Aorta (tissue), 5 donors: ENCODE data around the gene CLMN. TPM values are rescaled to one million over a fixed set of nuclear protein-coding genes. Genes with fewer than 3 reads are reported as not detected.

Experiments
- ATAC-seq: fragments of 200-7000 bp; cut with Tn5 transposase; one replicate; pipeline ENCODE4 v1.9.1; 2022; ENCODE audit warnings: moderate library complexity; ENCODE audit not compliant: low FRiP score
- DNase-seq, 2 donors: peaks; one replicate each; pipeline ENCODE4 v3.0.0-alpha.2; 2020
- H3K27ac ChIP-seq, 2 donors: one replicate each; pipeline ENCODE4 v1.5.1; 2013; ENCODE audit warnings: low read length in 2 of 2, mild to moderate bottlenecking in 2 of 2, moderate library complexity in 2 of 2, control low read depth in 1 of 2, inconsistent platforms in 1 of 2, low read depth in 1 of 2
- H3K27me3 ChIP-seq, 2 donors: one replicate each; pipeline ENCODE4 v1.6.1; 2013; ENCODE audit warnings: control low read depth in 1 of 2, low read length in 1 of 2, mild to moderate bottlenecking in 1 of 2, moderate library complexity in 1 of 2; ENCODE audit not compliant: insufficient read depth in 2 of 2, control insufficient read depth in 1 of 2
- H3K36me3 ChIP-seq, 2 donors: one replicate each; pipeline ENCODE4 v1.6.1; 2013; ENCODE audit warnings: control low read depth in 1 of 2, low read length in 1 of 2, mild to moderate bottlenecking in 1 of 2; ENCODE audit not compliant: insufficient read depth in 2 of 2, control insufficient read depth in 1 of 2
- H3K4me1 ChIP-seq, 2 donors: one replicate each; pipeline ENCODE4 v1.6.1; 2013; ENCODE audit warnings: low read length in 2 of 2, control low read depth in 1 of 2, mild to moderate bottlenecking in 1 of 2, moderate library complexity in 1 of 2; ENCODE audit not compliant: insufficient read depth in 2 of 2, control insufficient read depth in 1 of 2
- H3K4me3 ChIP-seq, 2 donors: one replicate each; pipeline ENCODE4 v1.5.1; 2013; ENCODE audit warnings: low read length in 2 of 2, control low read depth in 1 of 2, mild to moderate bottlenecking in 1 of 2
- H3K9me3 ChIP-seq: one replicate; pipeline ENCODE4 v1.6.1; 2013; ENCODE audit warnings: mild to moderate bottlenecking, low read length; ENCODE audit not compliant: control insufficient read depth
- WGBS, 2 donors: extraction: QIAGEN DNeasy Blood & Tissue Kit; methylation state at CpG; one replicate each; pipeline ENCODE4 v1.1.7; 2013; 5-methylcytosine and 5-hydroxymethylcytosine counted together
- intact Hi-C, 2 donors: fragments of 100-400 bp; cut with DNase I; formaldehyde crosslinking; loops; one replicate each; pipeline versions ENCODE4 v1.14.2 to v1.15.0; 2022
- polyA plus RNA-seq, 2 donors: library from polyadenylated mRNA; stranded (reverse); fragments of 200-250 nt; gene quantifications; one replicate each; pipeline ENCODE4 v1.2.3, GENCODE V29; 2013
- total RNA-seq, 2 donors: library from RNA; stranded (reverse); fragmentation: NEBNext Ultra II Directional; extraction: Animal tissue kit (Norgen Biotek cat#: 25700); gene quantifications; one replicate each; pipeline ENCODE4 v1.2.1, GENCODE V29; 2021
- donor health status: healthy with polysubstance abuse.
- donor health status: Bipolar disorder and iron deficiency.
- donor health status: DM: no; HTN: no; CAD: no.
- donor health status: DM: no; HTN: no; CAD: no.
- donor health status: DM: yes; HTN: yes; CAD: no.

Gene CLMN
- total and polyA plus RNA-seq, 4 donors, result 3.9 to 18.3 (median 11.0) TPM

DNA sequence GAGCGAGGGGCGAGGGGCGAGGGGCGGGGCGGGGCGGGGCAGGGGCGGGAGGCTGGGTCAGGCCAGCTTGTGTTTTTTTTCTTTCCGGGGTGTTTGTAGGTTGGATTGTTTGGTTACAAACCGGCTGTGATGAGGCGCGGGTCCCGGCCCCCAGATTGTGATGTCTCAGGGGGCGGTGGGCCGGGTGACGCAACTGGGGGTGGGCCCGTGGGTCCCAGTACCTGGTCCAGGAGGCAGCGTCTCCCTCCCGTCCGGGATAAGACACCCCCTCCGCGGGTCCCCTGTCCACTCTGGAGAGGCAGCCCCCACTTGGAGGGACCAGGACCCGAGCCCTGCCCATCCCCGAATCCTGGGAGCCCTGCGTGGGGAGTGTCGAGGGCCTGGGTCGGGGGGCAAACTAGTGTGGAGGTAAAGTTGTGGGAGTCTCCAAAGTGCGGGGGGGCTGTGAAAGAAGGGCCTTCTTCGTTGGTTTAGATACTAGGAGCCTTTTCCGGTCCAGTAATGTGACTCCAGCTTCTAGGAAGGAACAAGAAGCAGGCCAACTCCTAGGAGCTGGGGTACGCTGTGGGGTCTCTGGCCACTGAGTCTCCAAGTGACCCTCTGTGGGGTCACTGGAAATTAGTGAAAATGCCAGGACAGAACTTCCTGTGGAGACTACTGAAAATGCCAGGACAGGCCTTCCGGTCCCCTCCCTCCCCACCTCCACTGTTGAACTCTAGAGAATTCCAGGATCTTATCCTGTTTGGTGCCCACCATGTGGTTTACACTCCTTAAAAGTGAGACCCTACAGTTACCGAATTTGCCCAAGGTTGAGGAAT is 579 bp upstream of the CLMN start:
- ATAC-seq (peak; percentile 21), DNase-seq (peak in 1 of 2 donors; percentile 63)
- Histone ChIP-seq H3K27ac (no peak overlapping the region), H3K27me3 (no peaks in the 10 kb centered on the region), H3K36me3 (no peaks in the 10 kb centered on the region), H3K4me3 (peak overlapping the region; percentile 30 to 39), H3K4me1 (no peaks in the 10 kb centered on the region), H3K9me3 (no peaks in the 10 kb centered on the region)
- intact Hi-C loops, result no loop called here
- 23 to 28% methylated on average over 27 to 32 of the region's 32 CpGs for WGBS, 2 donors

DNA sequence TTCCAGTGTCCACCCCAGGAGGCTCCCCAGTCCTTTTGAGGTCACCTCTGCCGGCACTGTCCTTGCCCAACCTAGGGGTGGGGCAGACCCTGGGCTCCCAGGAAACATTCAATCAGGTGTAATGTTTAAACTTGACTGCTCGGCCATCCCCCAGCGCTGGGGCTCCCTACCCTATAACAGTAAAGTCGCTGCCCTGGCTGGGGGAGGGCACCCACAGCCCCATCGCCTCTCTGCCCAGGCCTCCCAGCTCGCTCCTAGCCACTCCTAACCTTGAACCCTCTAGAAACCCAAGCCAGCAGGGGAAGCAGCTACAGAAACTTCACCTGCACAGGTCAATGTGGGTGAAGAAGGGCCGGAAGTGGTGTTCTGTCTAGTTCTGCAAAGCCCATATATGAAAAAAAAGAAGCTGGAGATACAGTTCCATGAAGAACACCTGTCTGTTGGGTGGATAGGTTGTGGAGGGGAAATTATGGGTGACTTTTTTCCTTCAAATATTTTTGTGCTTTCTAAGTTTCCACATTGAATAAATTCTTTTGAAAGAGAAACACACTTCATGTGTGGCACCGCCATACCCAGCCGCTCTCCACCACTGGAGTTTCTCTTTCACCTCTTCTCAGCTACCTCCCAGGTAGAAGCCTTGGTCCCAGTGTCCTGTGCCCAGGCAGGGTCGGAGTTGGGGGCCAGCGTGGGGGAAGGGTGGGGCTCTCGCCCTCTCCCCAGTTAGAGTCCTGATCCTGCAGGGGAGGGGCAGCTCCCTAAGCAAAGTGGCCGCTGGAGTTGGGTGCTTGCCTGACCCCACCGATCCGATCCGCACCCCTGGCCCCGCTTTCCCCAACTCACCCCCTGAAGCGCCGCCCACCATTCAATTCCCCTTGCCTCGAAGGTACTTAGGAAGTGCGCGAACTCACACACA is 1.1 kb downstream of the CLMN start:
- H3K4me1 ChIP-seq, result no peaks in the 10 kb centered on the region
- DNase-seq (peak in 1 of 2 donors; percentile 62), ATAC-seq (no peak)
- no peaks in the 10 kb centered on the region for H3K9me3 ChIP-seq
- H3K36me3 ChIP-seq, result no peaks in the 10 kb centered on the region
- 41 to 50% methylated on average over 16 to 22 of the region's 22 CpGs for whole genome bisulfite sequencing, 2 donors
- H3K4me3 ChIP-seq, result peak overlapping the region; percentile 56 to 87
- H3K27ac ChIP-seq, result no peak overlapping the region
- no peaks in the 10 kb centered on the region for H3K27me3 ChIP-seq
- intact Hi-C loops, result loop anchor here in 1 of 2 donors (10.0 kb wide), 1 partner anchor 216 kb away; the partner anchor contains the start of gene GLRX5

DNA sequence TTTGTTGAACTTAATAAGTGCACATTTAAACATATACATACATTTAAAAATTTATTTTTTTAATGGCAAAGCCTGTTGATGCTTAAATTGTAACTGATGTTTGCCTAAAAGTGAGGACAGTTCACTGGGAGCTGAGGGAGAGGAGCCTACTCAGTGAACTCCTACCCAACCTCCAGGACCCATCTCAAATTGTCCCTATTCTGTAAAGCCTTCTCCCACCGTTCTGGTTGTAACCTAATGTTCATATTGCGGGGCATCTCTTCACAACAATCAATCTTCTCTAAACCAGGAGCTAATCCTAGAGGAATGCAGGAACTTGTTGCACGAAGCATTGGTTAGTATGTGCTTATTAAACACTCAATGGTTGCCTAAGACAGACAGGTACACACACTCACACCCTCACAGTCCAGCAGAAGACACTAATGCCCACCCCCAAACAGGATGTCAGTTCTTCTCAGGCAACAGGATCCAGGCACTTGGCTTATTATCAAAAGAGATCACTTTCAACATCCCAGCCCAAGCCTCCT is 1.8 kb downstream of the CLMN start:
- Histone ChIP-seq H3K9me3 (no peaks in the 10 kb centered on the region), H3K36me3 (no peaks in the 10 kb centered on the region), H3K27ac (no peak overlapping the region), H3K4me1 (no peaks in the 10 kb centered on the region), H3K4me3 (no peak overlapping the region), H3K27me3 (no peaks in the 10 kb centered on the region)
- intact Hi-C loops, result loop anchor here in 1 of 2 donors (10.0 kb wide), 1 partner anchor 217 kb away; the partner anchor contains the start of gene GLRX5
- no peak for ATAC-seq
- 66 to 84% methylated on average over 3 of the region's 3 CpGs for WGBS, 2 donors
- DNase-seq, result no peak

DNA sequence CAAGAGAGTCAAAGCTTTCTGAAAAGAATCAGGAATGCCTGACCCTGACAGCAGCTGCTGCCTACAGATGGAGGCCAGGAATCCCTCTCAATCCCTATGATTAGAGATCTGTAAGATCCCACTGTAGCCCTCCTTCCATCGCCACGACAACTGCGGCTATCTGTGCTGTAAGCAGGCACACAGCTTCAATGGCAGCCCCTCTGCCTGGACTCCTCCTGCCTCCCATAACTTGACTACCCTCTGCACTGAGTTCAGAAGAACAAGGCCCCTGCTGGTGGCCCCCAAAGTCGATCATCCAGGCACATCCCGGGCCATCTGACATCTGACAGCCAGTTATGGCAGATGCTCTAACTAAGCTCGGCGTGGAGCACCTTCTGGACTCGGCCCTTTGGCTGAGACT is 2.9 kb downstream of the CLMN start:
- intact Hi-C loops, result loop anchor here in 1 of 2 donors (10.0 kb wide), 1 partner anchor 218 kb away; the partner anchor contains the start of gene GLRX5
- H3K4me3 ChIP-seq, result no peak overlapping the region
- H3K36me3 ChIP-seq, result no peaks in the 10 kb centered on the region
- no peak overlapping the region for H3K27ac ChIP-seq
- ATAC-seq (no peak), DNase-seq (peak in 1 of 2 donors; percentile 53)
- H3K4me1 ChIP-seq, result no peaks in the 10 kb centered on the region
- no peaks in the 10 kb centered on the region for H3K27me3 ChIP-seq
- no peaks in the 10 kb centered on the region for H3K9me3 ChIP-seq
- WGBS, 2 donors, result 82% methylated on average over 8 of the region's 8 CpGs

DNA sequence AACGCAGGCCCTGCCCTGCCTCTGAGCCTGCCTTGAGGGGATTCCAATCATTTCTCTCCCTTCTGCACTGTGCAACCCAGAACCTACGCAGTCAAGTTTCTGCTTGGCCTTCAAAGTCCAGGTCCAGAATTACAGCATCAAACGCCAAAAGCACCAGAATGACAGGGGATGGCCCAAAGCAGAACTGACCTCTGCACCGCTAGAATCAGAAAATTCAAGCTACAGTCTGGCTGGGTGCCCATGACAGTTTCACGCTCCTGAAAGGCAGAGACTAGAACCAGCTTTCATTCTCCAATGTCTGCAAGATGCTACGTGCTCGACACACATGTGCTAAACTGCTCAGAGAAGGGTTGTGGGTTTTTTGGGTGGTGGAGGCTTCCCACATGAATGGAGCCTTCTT is 4.1 kb downstream of the CLMN start:
- no peak overlapping the region for H3K27ac ChIP-seq
- no peaks in the 10 kb centered on the region for H3K36me3 ChIP-seq
- no peak overlapping the region for H3K4me3 ChIP-seq
- no peak for ATAC-seq
- DNase-seq, result peak in 1 of 2 donors; percentile 20
- H3K4me1 ChIP-seq, result no peaks in the 10 kb centered on the region
- intact Hi-C loops, result loop anchor here in 1 of 2 donors (10.0 kb wide), 1 partner anchor 219 kb away; the partner anchor contains the start of gene GLRX5
- H3K27me3 ChIP-seq, result no peaks in the 10 kb centered on the region
- 90 to 91% methylated on average over 7 of the region's 7 CpGs for WGBS, 2 donors
- H3K9me3 ChIP-seq, result no peaks in the 10 kb centered on the region

DNA sequence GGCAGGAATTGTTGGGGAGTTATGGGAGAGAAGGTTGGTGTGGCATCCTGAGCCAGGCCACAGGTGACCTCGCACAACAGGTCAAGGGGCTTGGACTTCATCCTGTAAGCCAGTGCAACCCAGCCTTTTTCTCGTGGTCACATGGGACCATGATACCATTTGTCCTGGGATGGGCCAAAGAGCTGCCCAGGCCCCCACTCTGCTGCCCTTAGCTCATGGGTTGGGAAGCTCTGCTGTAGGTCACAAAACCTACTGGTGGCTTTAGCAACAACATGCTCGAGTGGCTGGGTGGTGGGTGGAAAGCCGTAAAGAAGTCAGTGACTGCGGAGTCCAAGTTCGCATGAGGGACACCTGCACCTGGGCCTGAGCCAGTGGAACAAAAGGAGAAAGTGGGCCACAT is 4.6 kb downstream of the CLMN start:
- 97 to 99% methylated on average over 6 of the region's 6 CpGs for WGBS, 2 donors
- H3K27ac ChIP-seq, result no peak overlapping the region
- no peak overlapping the region for H3K4me3 ChIP-seq
- H3K9me3 ChIP-seq, result no peaks in the 10 kb centered on the region
- no peaks in the 10 kb centered on the region for H3K36me3 ChIP-seq
- H3K27me3 ChIP-seq, result no peaks in the 10 kb centered on the region
- ATAC-seq (no peak), DNase-seq (peak in 1 of 2 donors; percentile 62)
- intact Hi-C loops, result loop anchor here in 1 of 2 donors (10.0 kb wide), 1 partner anchor 220 kb away; the partner anchor contains the start of gene GLRX5
- H3K4me1 ChIP-seq, result no peaks in the 10 kb centered on the region

DNA sequence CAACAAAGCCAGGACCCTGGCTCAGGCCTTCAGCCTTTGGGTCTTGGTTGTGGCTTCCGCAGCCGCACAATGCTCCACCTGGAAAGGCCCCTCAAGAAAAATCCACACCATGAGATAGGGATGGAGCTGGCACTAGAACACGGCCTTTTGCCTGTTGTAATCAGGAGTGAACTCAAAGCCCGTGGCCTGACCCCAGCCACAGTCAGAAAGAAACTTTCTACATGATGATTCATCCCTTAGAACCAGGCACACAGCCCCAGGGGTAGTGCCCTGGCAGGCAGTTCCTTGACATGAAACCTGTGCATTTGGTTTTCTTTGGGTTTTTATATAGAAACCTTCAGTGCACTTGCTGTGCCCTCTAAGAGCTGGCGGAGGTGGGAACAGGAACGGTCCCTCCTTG is 5.1 kb downstream of the CLMN start:
- DNase-seq, result peak; percentile 59 to 78
- ATAC-seq, result no peak
- Histone ChIP-seq H3K9me3 (no peaks in the 10 kb centered on the region), H3K4me3 (no peak overlapping the region), H3K36me3 (no peaks in the 10 kb centered on the region), H3K4me1 (no peaks in the 10 kb centered on the region), H3K27me3 (no peaks in the 10 kb centered on the region), H3K27ac (no peak overlapping the region)
- WGBS, 2 donors, result 65 to 68% methylated on average over 6 of the region's 6 CpGs
- intact Hi-C loops, result loop anchor here in 1 of 2 donors (10.0 kb wide), 1 partner anchor 220 kb away; the partner anchor contains the start of gene GLRX5

DNA sequence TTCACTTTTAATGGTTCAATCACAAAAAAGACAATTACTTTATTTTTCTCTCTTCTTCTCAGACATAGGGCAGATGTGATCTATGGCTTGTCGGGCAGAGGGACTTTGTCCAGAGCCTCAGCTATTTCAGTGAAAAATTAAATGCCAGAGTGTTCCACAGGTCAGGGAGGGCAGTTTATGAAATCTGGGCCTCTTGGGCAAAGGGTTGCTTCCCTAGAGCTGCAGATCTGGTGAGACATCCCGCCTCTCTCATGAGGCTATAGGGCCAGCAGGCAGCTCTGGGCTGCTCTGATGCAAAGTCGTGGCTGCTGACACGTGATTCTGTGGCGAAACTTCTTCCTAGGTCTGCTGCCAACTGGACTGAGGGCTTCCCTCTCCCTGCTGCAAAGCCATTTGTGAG is 6.0 kb downstream of the CLMN start:
- Histone ChIP-seq H3K27ac (no peak overlapping the region), H3K9me3 (no peaks in the 10 kb centered on the region), H3K4me3 (no peak overlapping the region), H3K36me3 (no peaks in the 10 kb centered on the region), H3K27me3 (no peaks in the 10 kb centered on the region), H3K4me1 (no peaks in the 10 kb centered on the region)
- intact Hi-C loops, result loop anchor here in 1 of 2 donors (10.0 kb wide), 1 partner anchor 221 kb away; the partner anchor contains the start of gene GLRX5
- 83 to 91% methylated on average over 5 of the region's 5 CpGs for WGBS, 2 donors
- DNase-seq (peak; percentile 80 to 88), ATAC-seq (peak; percentile 80)
